Hematopoietic multipotent progenitor cell treated with erythropoietin and hydrocortisone succinate and interleukin-3 and kit ligand, for 4 days (in vitro differentiated cells): ENCODE results near the gene CIB4.

Experiments used
- DNase-seq: peaks from one replicate; pipeline ENCODE4 v3.0.0-alpha.2; 2015

Gene CIB4

DNA sequence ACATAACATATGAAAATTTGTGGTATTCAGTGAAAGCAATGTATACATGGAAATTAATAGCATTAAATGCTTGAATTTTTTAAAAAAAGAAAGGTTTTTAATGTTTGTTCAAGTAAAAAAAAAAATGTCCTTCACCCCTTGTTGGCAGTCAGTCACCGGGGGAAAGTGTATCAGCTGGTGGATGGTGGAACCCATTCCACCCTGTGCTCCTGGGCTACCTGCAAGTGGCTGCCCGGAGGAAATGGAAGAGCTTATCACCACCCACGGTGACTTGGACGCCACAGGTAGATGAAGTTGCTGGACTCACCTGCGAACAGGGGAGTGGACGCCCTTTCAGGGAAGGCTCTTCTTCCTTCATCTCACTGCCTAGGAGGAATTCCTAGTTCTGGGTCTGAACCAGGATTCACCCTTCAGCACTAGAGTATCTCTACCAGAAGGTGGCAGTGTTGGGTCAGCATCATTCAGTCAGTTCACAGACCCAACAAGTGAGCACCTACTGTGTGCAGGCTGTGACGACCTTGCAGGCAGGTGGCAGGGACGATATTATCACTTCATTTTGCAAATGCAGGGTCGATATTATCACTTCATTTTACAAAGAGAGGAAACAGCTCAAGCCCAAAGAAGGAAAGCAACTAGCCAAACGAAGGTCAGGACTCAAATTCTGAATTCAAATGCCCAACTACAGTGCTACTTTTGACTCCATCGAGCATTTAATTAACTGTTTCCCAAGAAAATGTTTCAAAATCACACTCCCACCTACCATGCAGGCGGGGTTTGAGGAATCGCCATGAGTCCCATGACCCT lies 35.8 kb downstream of the CIB4 start:
- DNase-seq: peak; percentile 63

DNA sequence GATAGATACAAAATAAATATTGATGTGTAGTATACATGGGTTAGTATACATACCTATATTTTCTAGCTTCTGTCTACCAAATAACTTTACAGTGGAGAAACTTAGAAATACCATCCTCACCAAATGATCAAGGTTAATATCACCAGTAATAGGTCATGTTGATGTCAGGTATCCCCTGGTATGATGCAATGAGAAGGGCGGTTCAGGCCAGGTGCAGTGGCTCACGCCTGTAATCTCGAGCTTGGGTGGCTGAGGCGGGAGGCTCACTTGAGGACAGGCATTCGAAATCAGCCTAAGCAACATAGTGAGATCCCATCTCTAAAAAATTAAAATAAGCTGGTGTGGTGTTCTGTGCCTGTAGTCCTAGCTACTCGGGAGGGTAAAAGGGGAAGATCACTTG lies 38.6 kb downstream of the CIB4 start:
- no peak for DNase-seq

DNA sequence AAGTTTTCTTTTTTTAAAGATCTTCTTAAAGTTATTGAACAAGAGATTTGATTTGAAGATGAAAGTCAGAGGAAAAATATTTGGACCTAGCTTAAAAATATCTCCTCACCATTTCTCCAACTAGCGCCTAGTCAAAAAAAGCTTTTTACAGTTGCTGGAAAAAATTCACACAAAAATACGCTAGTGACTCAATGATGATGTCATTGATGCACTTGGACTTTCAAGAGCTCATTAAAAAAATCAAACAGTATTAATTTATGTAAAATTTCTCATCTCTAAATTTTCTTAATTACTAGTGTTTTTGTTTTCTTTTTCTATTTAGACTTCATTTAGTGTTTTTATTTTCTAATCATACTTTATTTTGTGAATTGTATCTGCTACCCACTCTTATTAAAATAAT lies 41.8 kb downstream of the CIB4 start:
- DNase-seq: no peak

DNA sequence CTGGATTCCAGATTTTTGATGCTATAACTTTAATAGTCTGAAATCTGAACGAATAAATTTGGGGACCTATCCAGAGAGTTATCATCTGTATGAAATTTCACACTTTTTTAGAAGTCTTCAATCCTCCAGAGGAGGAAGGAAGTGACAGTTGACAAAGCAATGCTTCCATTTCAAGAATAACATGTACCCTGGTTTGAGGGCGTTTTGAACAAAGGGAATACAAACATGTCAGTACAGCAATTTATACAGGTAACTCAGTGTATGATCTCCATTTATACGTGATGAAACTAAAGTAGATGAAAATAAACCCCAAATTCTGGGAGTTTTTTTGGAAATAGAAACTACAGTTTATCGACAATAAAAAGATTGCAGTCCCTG lies 42.2 kb downstream of the CIB4 start:
- DNase-seq: no peak

DNA sequence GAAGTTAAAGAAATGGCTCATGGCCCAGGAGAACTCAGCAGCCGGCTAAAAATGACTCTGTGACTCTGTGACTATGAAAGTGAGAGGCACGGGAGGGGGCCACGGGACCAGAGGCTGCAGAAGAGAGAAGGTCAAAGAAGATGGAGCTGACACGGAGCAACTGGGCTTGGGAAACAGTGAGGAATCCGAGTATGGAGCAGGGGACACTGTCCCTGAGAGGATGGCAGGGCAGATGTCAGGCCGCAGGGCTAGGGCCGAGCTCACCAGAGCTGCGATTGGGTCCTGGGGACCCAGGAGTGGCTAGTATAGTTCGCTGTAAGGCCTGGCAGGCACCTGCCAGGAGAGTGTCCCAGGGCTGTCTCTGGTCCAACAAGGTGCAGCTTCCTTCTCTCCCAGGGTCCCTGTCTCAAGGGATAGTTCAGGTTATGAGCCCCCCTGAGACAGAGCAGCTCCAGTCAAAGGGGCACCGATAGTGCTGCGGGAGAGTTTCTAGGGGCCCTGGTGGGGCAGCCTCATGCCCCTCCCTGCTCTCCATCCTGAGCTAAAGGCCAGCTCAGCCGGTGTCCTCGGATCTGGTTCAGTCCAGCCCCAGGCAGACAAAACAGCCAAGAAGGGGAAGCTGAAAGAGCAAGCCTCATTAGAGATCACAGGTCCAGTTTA lies 42.7 kb downstream of the CIB4 start:
- no peak for DNase-seq

GRCh38 chr2:26597197-26597596 lies 44.0 kb downstream of the CIB4 start:
- no peak for DNase-seq

DNA sequence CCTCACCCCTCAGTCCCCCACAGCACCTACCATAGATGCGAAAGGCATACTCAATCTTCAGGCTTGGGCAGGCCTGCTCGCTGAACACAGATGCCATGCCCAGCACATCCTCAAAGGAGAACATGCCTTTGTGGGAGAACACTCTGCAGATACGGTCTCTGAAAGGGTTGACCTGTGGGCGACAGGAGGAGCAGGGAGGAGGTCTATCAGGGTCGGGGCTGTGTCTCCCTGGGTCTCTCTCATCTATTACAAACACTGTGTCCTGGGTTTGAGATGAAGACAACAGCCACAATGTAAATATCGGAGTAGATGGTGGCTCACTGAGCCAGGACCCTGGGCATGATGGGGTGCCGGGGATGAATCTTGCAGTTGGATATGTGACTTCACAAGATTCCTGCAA lies 46.0 kb downstream of the CIB4 start:
- no peak for DNase-seq

- DNase-seq: no peak
These were observed 49.3 kb downstream of the CIB4 start for GRCh38 chr2:26591619-26592505.

- DNase-seq: no peak
These were observed 50.1 kb downstream of the CIB4 start for GRCh38 chr2:26590980-26591618.

DNA sequence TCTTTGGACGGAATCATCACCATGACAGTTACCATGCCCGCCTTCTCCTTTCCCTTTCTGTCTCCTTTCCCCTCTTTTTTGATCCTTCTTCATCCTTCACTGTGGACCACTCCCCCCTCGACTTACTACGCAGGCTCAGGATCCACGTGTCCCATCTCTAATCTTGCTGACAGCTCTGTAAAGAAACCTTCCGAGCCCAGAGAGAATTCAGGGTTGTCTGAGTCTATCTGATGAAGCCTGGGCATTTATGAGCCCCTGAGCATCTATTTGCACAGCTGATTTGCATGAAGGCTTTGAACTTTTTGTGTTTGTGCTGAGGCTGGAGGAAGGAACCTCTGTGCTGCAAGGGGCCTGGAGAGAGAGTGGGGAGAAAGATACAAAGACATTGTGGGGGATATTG lies 50.7 kb downstream of the CIB4 start:
- DNase-seq: no peak

GRCh38 chr2:26588576-26588975 lies 52.6 kb downstream of the CIB4 start:
- no peak for DNase-seq

DNA sequence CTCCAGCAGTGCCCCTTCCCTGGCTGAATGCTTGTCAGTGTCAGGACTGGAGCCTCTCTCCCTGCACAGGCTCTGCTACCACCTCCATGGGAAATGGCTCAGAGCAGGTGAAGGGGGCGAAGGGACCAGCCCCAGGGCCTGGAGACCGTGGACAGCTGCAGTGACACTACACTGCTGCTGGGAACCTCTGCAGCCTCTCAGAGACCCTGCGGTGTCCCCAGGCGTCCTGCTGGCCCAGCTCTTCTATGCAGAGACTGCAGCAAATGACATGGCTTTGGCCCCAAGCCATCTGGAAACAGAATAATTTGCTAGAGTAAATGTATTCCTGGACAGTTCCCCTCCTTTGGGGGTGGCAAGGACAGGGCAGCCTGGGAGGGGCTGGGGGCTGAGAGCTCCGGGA lies 53.2 kb downstream of the CIB4 start:
- no peak for DNase-seq

GRCh38 chr2:26585966-26586365 lies 55.2 kb downstream of the CIB4 start:
- DNase-seq: no peak

GRCh38 chr2:26585100-26585499 lies 56.1 kb downstream of the CIB4 start:
- DNase-seq: no peak

DNA sequence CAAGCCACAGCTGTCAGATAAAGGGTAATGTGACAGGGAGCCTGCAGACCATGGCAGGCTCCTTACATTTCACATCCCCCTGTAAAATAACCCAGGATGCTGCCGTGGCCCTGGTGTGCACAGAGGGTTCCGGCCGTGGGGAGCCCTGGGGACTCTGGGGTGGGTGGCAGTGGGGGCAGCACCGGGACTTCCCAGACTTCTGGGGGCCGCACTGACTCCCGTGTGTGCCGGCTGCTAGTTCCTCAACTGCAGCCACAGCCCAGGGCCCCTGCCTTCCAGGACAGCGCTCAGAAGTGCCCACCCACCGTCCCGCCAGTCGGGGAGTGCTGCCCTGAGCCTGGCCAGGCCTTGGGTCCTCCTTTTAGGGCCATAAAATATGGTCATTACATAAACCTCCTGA lies 56.5 kb downstream of the CIB4 start:
- no peak for DNase-seq

DNA sequence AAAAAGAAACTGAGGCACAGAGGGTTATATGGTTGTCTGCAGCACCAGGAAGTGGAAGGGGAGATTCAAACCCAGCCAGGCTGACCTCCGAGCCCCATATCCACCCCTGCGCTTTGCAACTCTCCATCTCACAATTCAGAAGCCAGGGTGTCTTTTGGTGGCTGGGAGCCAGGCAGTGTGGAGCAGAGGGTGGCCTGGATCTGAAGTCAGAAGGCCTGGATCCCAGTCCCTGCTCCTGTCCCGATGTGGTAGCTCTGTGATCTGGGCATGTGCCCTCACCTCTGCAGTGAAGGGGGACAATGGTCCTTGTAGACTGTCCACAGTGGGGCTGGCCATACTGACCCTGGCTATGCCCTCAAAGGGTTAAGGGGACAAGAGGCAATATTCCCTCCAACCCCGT lies 57.0 kb downstream of the CIB4 start:
- DNase-seq: no peak

GRCh38 chr2:26583381-26583911 lies 57.7 kb downstream of the CIB4 start:
- no peak for DNase-seq

- DNase-seq: no peak
These were observed 58.3 kb downstream of the CIB4 start for GRCh38 chr2:26582890-26583289.

DNA sequence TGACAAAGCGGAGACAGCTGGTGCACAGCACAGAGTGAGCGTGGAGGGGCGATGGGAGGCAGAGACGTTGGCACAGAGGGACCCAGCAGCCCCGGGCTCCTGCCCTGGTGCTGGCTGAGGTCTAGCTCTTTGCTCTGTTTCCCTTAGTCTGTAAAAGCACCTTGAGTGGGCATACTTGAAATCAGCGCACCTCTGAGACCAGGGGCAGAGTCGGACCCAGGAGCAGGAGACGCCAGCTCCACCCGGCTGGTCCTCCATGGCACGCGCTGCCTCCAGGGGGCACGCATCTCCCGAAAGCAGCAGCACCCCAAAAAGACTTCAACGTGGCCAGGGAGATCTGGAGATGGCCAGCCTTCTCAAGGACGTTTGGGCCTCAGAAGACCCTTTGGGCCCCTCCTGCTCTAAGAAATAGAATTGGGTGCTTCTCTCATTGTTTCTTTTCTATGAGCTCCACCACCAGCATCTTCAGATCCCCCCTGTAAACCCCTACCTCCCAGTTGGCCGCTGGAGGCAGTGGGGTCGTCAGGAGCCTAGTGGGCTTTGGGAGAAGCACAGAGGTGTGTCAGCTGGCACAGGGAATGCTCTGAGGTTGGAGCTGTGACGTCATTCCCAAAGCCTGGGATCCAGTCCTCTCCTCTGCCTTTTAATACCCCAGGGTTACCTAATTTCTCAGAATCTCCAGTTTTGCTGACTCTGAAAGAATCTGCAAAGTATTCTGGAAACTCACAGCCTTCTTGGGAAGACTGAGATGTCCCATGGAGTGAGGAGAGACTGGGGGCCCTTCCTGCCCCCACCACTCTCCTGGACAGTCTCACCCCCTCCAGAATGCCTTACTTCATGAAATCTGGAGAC lies 58.9 kb downstream of the CIB4 start:
- no peak for DNase-seq

GRCh38 chr2:26581266-26581990 lies 59.7 kb downstream of the CIB4 start:
- DNase-seq: no peak

DNA sequence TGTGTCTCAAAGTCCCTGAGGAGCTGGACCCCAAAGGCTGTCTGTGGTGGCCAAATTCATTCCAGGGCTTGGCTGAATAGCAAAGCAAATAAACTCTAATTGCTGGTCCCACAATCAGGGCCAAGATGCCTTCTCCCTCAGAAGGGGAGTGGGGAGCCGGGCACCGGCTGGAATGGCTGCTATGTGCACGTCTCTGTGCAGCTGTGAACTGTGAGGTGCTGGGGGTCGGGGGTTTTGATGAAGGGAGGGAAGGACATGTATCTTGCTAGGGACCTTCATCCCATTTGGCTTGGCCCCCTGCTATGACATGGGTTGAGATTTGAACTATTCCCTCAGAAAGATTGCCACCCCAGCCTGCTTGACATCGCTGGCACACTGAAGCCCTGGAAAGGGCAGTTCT lies 60.4 kb downstream of the CIB4 start:
- DNase-seq: no peak
